ENCODE results near the gene NFIX. TPM values are rescaled to one million over a fixed set of nuclear protein-coding genes. Genes with fewer than 3 reads are reported as not detected.

Gene NFIX
- total RNA-seq, 2 experiments from 2014 or later, result 3.0 to 3.3 TPM

- H3K36me3 Mint-ChIP-seq (ENCODE audit: low read depth), result peaks cover 4% of the 10 kb centered on the region
- H3K27ac ChIP-seq (ENCODE audit: low read depth in 1 of 2, low read length in 2 of 2), result no peak overlapping the region
- H3K4me3 Mint-ChIP-seq, result no peak overlapping the region
- no peaks in the 10 kb centered on the region for H3K9me3 ChIP-seq (ENCODE audit: control insufficient read depth in 1 of 2, insufficient read depth in 1 of 2, low read length in 2 of 2)
- H3K36me3 ChIP-seq (ENCODE audit: insufficient read depth, low read length), result no peaks in the 10 kb centered on the region
- H3K27me3 ChIP-seq (ENCODE audit: control insufficient read depth in 1 of 2, insufficient read depth in 2 of 2, low read length in 2 of 2), result peaks cover 0 to 2% of the 10 kb centered on the region in 2 experiments
- no peak overlapping the region for H3K27ac Mint-ChIP-seq
- TF ChIP-seq, protein P1, sequence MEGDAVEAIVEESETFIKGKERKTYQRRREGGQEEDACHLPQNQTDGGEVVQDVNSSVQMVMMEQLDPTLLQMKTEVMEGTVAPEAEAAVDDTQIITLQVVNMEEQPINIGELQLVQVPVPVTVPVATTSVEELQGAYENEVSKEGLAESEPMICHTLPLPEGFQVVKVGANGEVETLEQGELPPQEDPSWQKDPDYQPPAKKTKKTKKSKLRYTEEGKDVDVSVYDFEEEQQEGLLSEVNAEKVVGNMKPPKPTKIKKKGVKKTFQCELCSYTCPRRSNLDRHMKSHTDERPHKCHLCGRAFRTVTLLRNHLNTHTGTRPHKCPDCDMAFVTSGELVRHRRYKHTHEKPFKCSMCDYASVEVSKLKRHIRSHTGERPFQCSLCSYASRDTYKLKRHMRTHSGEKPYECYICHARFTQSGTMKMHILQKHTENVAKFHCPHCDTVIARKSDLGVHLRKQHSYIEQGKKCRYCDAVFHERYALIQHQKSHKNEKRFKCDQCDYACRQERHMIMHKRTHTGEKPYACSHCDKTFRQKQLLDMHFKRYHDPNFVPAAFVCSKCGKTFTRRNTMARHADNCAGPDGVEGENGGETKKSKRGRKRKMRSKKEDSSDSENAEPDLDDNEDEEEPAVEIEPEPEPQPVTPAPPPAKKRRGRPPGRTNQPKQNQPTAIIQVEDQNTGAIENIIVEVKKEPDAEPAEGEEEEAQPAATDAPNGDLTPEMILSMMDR (IDR thresholded peaks at IDR 0.05), result no peak
- H3K4me1 ChIP-seq (ENCODE audit: insufficient read depth, low read length), result peaks cover 10% of the 10 kb centered on the region
- no peak overlapping the region for H3K4me3 ChIP-seq (ENCODE audit: low read length)
- ChIA-PET CTCF (interaction anchor here (1.1 kb wide), 1 partner anchor 13 kb away, joined by 3 read pairs; no protein-coding TSS in a partner anchor), POLR2A (interaction anchor here (0.6 kb wide), 1 partner anchor 15 kb away, joined by 3 read pairs; no protein-coding TSS in a partner anchor)
- ATAC-seq (ENCODE audit: poor library complexity) (no peak), DNase-seq (no peak)
- peaks cover 10% of the 10 kb centered on the region for H3K27me3 Mint-ChIP-seq
- peaks cover 10% of the 10 kb centered on the region for H3K4me1 Mint-ChIP-seq (ENCODE audit: low read depth)
- intact Hi-C loops (cut with DNase I, micrococcal nuclease), result no loop called here
- no peaks in the 10 kb centered on the region for H3K9me3 Mint-ChIP-seq
These were observed 4.0 kb upstream of the NFIX start for GRCh38 chr19:12991296-12991695.

- DNase-seq, result no peak
- Histone ChIP-seq H3K4me1 (ENCODE audit: insufficient read depth, low read length) (peaks cover 15% of the 10 kb centered on the region), H3K36me3 (ENCODE audit: insufficient read depth, low read length) (no peaks in the 10 kb centered on the region), H3K27me3 (ENCODE audit: control insufficient read depth in 1 of 2, insufficient read depth in 2 of 2, low read length in 2 of 2) (peaks cover 0 to 2% of the 10 kb centered on the region in 2 experiments), H3K9me3 (ENCODE audit: control insufficient read depth in 1 of 2, insufficient read depth in 1 of 2, low read length in 2 of 2) (no peaks in the 10 kb centered on the region), H3K27ac (ENCODE audit: low read depth in 1 of 2, low read length in 2 of 2) (no peak overlapping the region), H3K4me3 (ENCODE audit: low read length) (no peak overlapping the region)
- Mint-ChIP-seq H3K27ac (no peak overlapping the region), H3K27me3 (peaks cover 6% of the 10 kb centered on the region), H3K4me1 (ENCODE audit: low read depth) (peaks cover 10% of the 10 kb centered on the region), H3K9me3 (no peaks in the 10 kb centered on the region), H3K4me3 (no peak overlapping the region), H3K36me3 (ENCODE audit: low read depth) (peaks cover 4% of the 10 kb centered on the region)
- intact Hi-C loops (cut with DNase I, micrococcal nuclease), result no loop called here
- POLR2A ChIA-PET, result no interaction called here
- no peak for ATAC-seq (ENCODE audit: poor library complexity)
- TF ChIP-seq, protein P1 (IDR thresholded peaks at IDR 0.05), result no peak
- CTCF ChIA-PET, result interaction anchor here (0.6 to 1.3 kb wide), 2 partner anchors 68 to 202 kb away, joined by 3 read pairs; no protein-coding TSS in a partner anchor
These were observed 2.5 kb upstream of the NFIX start for GRCh38 chr19:12992729-12993128.

- Histone ChIP-seq H3K9me3 (ENCODE audit: control insufficient read depth in 1 of 2, insufficient read depth in 1 of 2, low read length in 2 of 2) (no peaks in the 10 kb centered on the region), H3K36me3 (ENCODE audit: insufficient read depth, low read length) (no peaks in the 10 kb centered on the region), H3K4me3 (ENCODE audit: low read length) (no peak overlapping the region), H3K27me3 (ENCODE audit: control insufficient read depth in 1 of 2, insufficient read depth in 2 of 2, low read length in 2 of 2) (no peaks in the 10 kb centered on the region), H3K4me1 (ENCODE audit: insufficient read depth, low read length) (peaks cover 15% of the 10 kb centered on the region), H3K27ac (ENCODE audit: low read depth in 1 of 2, low read length in 2 of 2) (no peak overlapping the region)
- Mint-ChIP-seq H3K4me3 (peak overlapping the region; percentile 94), H3K36me3 (ENCODE audit: low read depth) (peaks cover 4% of the 10 kb centered on the region), H3K4me1 (ENCODE audit: low read depth) (peaks cover 10% of the 10 kb centered on the region), H3K9me3 (no peaks in the 10 kb centered on the region), H3K27ac (no peak overlapping the region), H3K27me3 (peaks cover 6% of the 10 kb centered on the region)
- TF ChIP-seq, protein P1 (IDR thresholded peaks at IDR 0.05), result no peak
- ChIA-PET CTCF (interaction anchor here (0.6 kb wide), 1 partner anchor 201 kb away, joined by 3 read pairs; no protein-coding TSS in a partner anchor), POLR2A (no interaction called here)
- DNase-seq, result no peak
- intact Hi-C loops (cut with DNase I, micrococcal nuclease), result no loop called here
- no peak for ATAC-seq (ENCODE audit: poor library complexity)
These were observed 1.7 kb upstream of the NFIX start for GRCh38 chr19:12993562-12993961.
